Liver (tissue), 9 donors: Measurements from ENCODE around the gene GLI3. TPM values are rescaled to one million over a fixed set of nuclear protein-coding genes. Genes with fewer than 3 reads are reported as not detected.

Experiments
- DNase-seq: peaks from one replicate; pipeline ENCODE4 v3.0.0-alpha.2; 2017; ENCODE audit warnings: low spot score
- H3K27ac ChIP-seq, 2 donors: one replicate each; pipeline ENCODE4 v1.7.0; 2013; ENCODE audit warnings: inconsistent platforms in 2 of 2, low read length in 2 of 2, control low read depth in 1 of 2, low read depth in 1 of 2, mild to moderate bottlenecking in 1 of 2
- H3K27me3 ChIP-seq, 4 donors: one replicate each; pipeline versions ENCODE4 v1.6.1 to v1.7.0; 2013; ENCODE audit warnings: low read length in 3 of 4, inconsistent platforms in 1 of 4, mild to moderate bottlenecking in 1 of 4, moderate library complexity in 1 of 4; ENCODE audit not compliant: control insufficient read depth in 4 of 4, insufficient read depth in 4 of 4
- H3K36me3 ChIP-seq, 4 donors: one replicate each; pipeline versions ENCODE4 v1.6.1 to v1.7.0; 2013; ENCODE audit warnings: low read length in 3 of 4, mild to moderate bottlenecking in 3 of 4, low read depth in 1 of 4, moderate library complexity in 1 of 4; ENCODE audit not compliant: control insufficient read depth in 4 of 4, insufficient read depth in 3 of 4
- H3K4me1 ChIP-seq, 4 donors: one replicate each; pipeline versions ENCODE4 v1.6.1 to v1.7.0; 2013; ENCODE audit warnings: low read length in 3 of 4, mild to moderate bottlenecking in 3 of 4, moderate library complexity in 1 of 4; ENCODE audit not compliant: control insufficient read depth in 4 of 4, insufficient read depth in 4 of 4
- H3K4me3 ChIP-seq, 3 donors: one replicate each; pipeline versions ENCODE4 v1.6.1 to v1.7.0; 2013; ENCODE audit warnings: low read length in 3 of 3, control low read depth in 1 of 3, low read depth in 1 of 3, mild to moderate bottlenecking in 1 of 3
- H3K9ac ChIP-seq, 2 donors: one replicate each; pipeline ENCODE4 v1.7.0; 2013; ENCODE audit warnings: low read length in 2 of 2, mild to moderate bottlenecking in 2 of 2, moderate library complexity in 2 of 2, control low read depth in 1 of 2, low read depth in 1 of 2
- H3K9me3 ChIP-seq, 4 donors: one replicate each; pipeline versions ENCODE4 v1.6.1 to v1.7.0; 2013; ENCODE audit warnings: low read length in 3 of 4; ENCODE audit not compliant: control insufficient read depth in 4 of 4
- EGR1 ChIP-seq, 2 donors: IDR thresholded peaks; 2 replicates each; pipeline ENCODE4 v1.6.1; 2016 to 2018; ENCODE audit warnings: antibody characterized with exemption in 2 of 2, low read depth in 2 of 2
- FOXA1 ChIP-seq: IDR thresholded peaks from 2 replicates; pipeline ENCODE4 v1.6.1; 2016; ENCODE audit warnings: antibody characterized with exemption
- FOXA2 ChIP-seq: IDR thresholded peaks from 2 replicates; pipeline ENCODE4 v1.6.1; 2016; ENCODE audit warnings: antibody characterized with exemption
- GABPA ChIP-seq, 2 donors: IDR thresholded peaks in 1 of 2; conservative IDR thresholded peaks in 1 of 2; 2 replicates each; pipeline ENCODE4 v1.6.1; 2016; ENCODE audit warnings: antibody characterized with exemption in 2 of 2, mild to moderate bottlenecking in 1 of 2, moderate library complexity in 1 of 2
- HNF4A ChIP-seq, 2 donors: conservative IDR thresholded peaks; 2 replicates each; pipeline ENCODE4 v1.6.1; 2016; ENCODE audit warnings: antibody characterized with exemption in 2 of 2, mild to moderate bottlenecking in 2 of 2
- HNF4G ChIP-seq: IDR thresholded peaks from 2 replicates; pipeline ENCODE4 v1.6.1; 2016; ENCODE audit warnings: antibody characterized with exemption
- JUND ChIP-seq, 2 donors: IDR thresholded peaks; 2 replicates each; pipeline ENCODE4 v1.6.1; 2016; ENCODE audit warnings: antibody characterized with exemption in 2 of 2
- NR2F2 ChIP-seq: IDR thresholded peaks from 2 replicates; pipeline ENCODE4 v1.6.1; 2016; ENCODE audit warnings: antibody characterized with exemption
- RAD21 ChIP-seq, 2 donors: IDR thresholded peaks; 2 replicates each; pipeline ENCODE4 v1.6.1; 2016; ENCODE audit warnings: antibody characterized with exemption in 2 of 2, mild to moderate bottlenecking in 2 of 2
- RXRA ChIP-seq, 2 donors: IDR thresholded peaks; 2 replicates each; pipeline ENCODE4 v1.6.1; 2017 to 2018; ENCODE audit warnings: antibody characterized with exemption in 2 of 2, mild to moderate bottlenecking in 1 of 2
- SP1 ChIP-seq: IDR thresholded peaks from 2 replicates; pipeline ENCODE4 v1.6.1; 2018; ENCODE audit warnings: antibody characterized with exemption, mild to moderate bottlenecking
- TAF1 ChIP-seq: conservative IDR thresholded peaks from 2 replicates; pipeline ENCODE4 v1.6.1; 2016; ENCODE audit warnings: antibody characterized with exemption, mild to moderate bottlenecking
- WGBS: extraction: QIAGEN DNeasy Blood & Tissue Kit; methylation state at CpG from one replicate; pipeline ENCODE4 v1.1.7; 2013; 5-methylcytosine and 5-hydroxymethylcytosine counted together
- polyA plus RNA-seq, 2 donors: library from polyadenylated mRNA; stranded (reverse) in 1 of 2; unstranded in 1 of 2; fragments of 200-250 nt in 1 of 2; fragments of >200 nt in 1 of 2; fragmentation: Nextera tagmentation in 1 of 2; extraction: Ambion mirVana in 1 of 2; gene quantifications; one replicate each; pipeline versions ENCODE4 v1.2.1 to v1.2.3, GENCODE V29; 2013 to 2015
- total RNA-seq, 2 donors: library from RNA; depleted of rRNA; stranded (reverse); fragments of >200 nt; gene quantifications; one replicate each; pipeline ENCODE4 v1.2.3, GENCODE V29; 2014
- TF ChIP-seq, protein P1 (sequence below): IDR thresholded peaks from 2 replicates; pipeline ENCODE4 v1.6.1; 2016; ENCODE audit warnings: antibody characterized with exemption
- TF ChIP-seq, protein P2 (sequence below): fragments of 150-350 bp; IDR thresholded peaks from 2 replicates; pipeline ENCODE4 v1.5.1; 2017; ENCODE audit warnings: improper control_type of control experiment, low read depth, low read length; ENCODE audit not compliant: missing input control
- TF ChIP-seq, protein P3 (sequence below): IDR thresholded peaks from 2 replicates; pipeline ENCODE4 v1.6.1; 2016; ENCODE audit warnings: antibody characterized with exemption
- TF ChIP-seq, protein P4 (sequence below): IDR thresholded peaks from 2 replicates; pipeline ENCODE4 v1.6.1; 2016; ENCODE audit warnings: antibody characterized with exemption, mild to moderate bottlenecking
- donor health status: healthy.
- donor health status: healthy.
- donor health status: healthy.
- donor health status: healthy.
- donor health status: healthy.

GLI3 gene
- total and polyA plus RNA-seq, 4 donors: 0.09 to 0.42 (median 0.26) TPM

DNA sequence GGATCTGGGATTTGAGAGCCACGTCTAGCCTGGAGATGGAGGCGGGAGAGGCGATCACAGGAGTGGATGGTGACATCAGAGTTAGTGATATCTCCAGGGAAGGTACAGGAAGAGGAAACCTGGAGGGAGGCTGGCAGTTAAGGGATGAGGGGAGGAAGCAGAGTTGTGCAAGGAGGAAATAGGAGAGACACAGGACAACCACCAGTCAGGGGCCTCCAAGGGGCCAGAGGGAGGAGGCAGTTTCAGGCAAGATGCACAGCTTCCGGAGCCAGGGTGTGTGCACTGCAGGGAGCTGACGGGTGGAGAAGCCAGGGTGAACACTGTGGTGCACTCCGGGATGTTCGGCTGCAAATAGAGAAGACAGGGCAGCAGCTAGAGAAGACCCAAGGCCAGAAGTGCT is 141.2 kb downstream of the GLI3 start:
- WGBS: 72% methylated on average over 7 of the region's 7 CpGs
- no peaks in the 10 kb centered on the region for H3K4me1 ChIP-seq
- no peaks in the 10 kb centered on the region for H3K9me3 ChIP-seq
- no peak overlapping the region for H3K9ac ChIP-seq
- no peak overlapping the region for H3K4me3 ChIP-seq
- no peak overlapping the region for H3K27ac ChIP-seq
- H3K27me3 ChIP-seq: no peaks in the 10 kb centered on the region
- TF ChIP-seq EGR1 (IDR thresholded peaks at IDR 0.05; ENCODE audit: low read depth in 2 of 2) (no peak), RXRA (IDR thresholded peaks at IDR 0.05) (no peak), GABPA (IDR thresholded peaks at IDR 0.05 in 1 of 2, conservative IDR thresholded peaks at IDR 0.05 in 1 of 2) (no peak), JUND (IDR thresholded peaks at IDR 0.05) (no peak), RAD21 (IDR thresholded peaks at IDR 0.05) (no peak), NR2F2 (no peak)
- TF ChIP-seq, protein P1, sequence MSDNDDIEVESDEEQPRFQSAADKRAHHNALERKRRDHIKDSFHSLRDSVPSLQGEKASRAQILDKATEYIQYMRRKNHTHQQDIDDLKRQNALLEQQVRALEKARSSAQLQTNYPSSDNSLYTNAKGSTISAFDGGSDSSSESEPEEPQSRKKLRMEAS: no peak
- no peaks in the 10 kb centered on the region for H3K36me3 ChIP-seq
- no peak for DNase-seq

DNA sequence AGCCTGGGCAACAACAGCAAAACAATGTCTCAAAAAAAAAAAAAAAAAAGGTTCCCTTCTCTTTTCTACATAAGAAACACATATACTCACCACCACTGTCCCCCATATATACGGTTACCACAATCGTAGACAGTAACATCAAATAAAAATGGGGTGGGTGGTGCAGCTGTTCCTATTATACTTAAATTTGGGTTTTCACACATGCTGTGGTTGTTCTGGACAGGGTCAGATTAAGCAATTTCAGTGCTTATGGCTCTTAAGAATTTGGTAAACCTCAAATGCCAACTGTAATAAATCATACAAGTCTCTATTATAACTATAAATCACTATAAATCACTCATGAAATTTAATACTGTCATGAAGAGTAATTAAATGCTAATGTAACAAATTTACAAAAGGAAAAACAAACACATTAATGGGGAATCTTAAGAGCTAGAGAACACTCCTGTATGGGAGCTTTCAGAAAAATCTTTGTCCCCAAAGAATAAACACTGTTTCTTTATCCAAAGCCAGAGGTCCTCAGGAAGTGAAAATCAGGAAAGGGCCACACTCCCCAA is 143.6 kb downstream of the GLI3 start:
- TF ChIP-seq FOXA1 (no peak), FOXA2 (no peak), SP1 (no peak), HNF4A (conservative IDR thresholded peaks at IDR 0.05) (no peak), EGR1 (IDR thresholded peaks at IDR 0.05; ENCODE audit: low read depth in 2 of 2) (no peak), JUND (IDR thresholded peaks at IDR 0.05) (no peak), TAF1 (no peak), RXRA (IDR thresholded peaks at IDR 0.05) (no peak), HNF4G (no peak), GABPA (IDR thresholded peaks at IDR 0.05 in 1 of 2, conservative IDR thresholded peaks at IDR 0.05 in 1 of 2) (no peak)
- TF ChIP-seq, protein P2, sequence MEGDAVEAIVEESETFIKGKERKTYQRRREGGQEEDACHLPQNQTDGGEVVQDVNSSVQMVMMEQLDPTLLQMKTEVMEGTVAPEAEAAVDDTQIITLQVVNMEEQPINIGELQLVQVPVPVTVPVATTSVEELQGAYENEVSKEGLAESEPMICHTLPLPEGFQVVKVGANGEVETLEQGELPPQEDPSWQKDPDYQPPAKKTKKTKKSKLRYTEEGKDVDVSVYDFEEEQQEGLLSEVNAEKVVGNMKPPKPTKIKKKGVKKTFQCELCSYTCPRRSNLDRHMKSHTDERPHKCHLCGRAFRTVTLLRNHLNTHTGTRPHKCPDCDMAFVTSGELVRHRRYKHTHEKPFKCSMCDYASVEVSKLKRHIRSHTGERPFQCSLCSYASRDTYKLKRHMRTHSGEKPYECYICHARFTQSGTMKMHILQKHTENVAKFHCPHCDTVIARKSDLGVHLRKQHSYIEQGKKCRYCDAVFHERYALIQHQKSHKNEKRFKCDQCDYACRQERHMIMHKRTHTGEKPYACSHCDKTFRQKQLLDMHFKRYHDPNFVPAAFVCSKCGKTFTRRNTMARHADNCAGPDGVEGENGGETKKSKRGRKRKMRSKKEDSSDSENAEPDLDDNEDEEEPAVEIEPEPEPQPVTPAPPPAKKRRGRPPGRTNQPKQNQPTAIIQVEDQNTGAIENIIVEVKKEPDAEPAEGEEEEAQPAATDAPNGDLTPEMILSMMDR: no peak
- TF ChIP-seq, protein P3, sequence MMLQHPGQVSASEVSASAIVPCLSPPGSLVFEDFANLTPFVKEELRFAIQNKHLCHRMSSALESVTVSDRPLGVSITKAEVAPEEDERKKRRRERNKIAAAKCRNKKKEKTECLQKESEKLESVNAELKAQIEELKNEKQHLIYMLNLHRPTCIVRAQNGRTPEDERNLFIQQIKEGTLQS: no peak
- TF ChIP-seq, protein P1: no peak
- TF ChIP-seq, protein P4, sequence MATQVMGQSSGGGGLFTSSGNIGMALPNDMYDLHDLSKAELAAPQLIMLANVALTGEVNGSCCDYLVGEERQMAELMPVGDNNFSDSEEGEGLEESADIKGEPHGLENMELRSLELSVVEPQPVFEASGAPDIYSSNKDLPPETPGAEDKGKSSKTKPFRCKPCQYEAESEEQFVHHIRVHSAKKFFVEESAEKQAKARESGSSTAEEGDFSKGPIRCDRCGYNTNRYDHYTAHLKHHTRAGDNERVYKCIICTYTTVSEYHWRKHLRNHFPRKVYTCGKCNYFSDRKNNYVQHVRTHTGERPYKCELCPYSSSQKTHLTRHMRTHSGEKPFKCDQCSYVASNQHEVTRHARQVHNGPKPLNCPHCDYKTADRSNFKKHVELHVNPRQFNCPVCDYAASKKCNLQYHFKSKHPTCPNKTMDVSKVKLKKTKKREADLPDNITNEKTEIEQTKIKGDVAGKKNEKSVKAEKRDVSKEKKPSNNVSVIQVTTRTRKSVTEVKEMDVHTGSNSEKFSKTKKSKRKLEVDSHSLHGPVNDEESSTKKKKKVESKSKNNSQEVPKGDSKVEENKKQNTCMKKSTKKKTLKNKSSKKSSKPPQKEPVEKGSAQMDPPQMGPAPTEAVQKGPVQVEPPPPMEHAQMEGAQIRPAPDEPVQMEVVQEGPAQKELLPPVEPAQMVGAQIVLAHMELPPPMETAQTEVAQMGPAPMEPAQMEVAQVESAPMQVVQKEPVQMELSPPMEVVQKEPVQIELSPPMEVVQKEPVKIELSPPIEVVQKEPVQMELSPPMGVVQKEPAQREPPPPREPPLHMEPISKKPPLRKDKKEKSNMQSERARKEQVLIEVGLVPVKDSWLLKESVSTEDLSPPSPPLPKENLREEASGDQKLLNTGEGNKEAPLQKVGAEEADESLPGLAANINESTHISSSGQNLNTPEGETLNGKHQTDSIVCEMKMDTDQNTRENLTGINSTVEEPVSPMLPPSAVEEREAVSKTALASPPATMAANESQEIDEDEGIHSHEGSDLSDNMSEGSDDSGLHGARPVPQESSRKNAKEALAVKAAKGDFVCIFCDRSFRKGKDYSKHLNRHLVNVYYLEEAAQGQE: no peak
- 88% methylated on average over 2 of the region's 2 CpGs for WGBS

More for the DNA sequence above, 143.6 kb downstream of the GLI3 start:
- H3K27ac ChIP-seq: no peak overlapping the region
- no peaks in the 10 kb centered on the region for H3K4me1 ChIP-seq
- H3K4me3 ChIP-seq: no peak overlapping the region
- H3K36me3 ChIP-seq: no peaks in the 10 kb centered on the region
- H3K27me3 ChIP-seq: no peaks in the 10 kb centered on the region
- H3K9me3 ChIP-seq: no peaks in the 10 kb centered on the region
- H3K9ac ChIP-seq: no peak overlapping the region
- no peak for DNase-seq
